Measurements from ENCODE around the gene JMJD8. TPM values are rescaled to one million over a fixed set of nuclear protein-coding genes. Genes with fewer than 3 reads are reported as not detected.

JMJD8 gene
- total and polyA plus RNA-seq, 4 donors = 21.2 to 52.6 (median 33.4) TPM

- peak within 1 kb of the TSS; percentile 86 to 89 for H3K27ac ChIP-seq (ENCODE audit: low read depth in 1 of 2, low read length in 2 of 2)
These were observed 35.1 kb downstream of the JMJD8 start, which contains the start of gene WDR90 for GRCh38 chr16:648781-649589. Gene WDR90 (plus strand): TSS chr16:649365. CDS start chr16:649417, 52 bp downstream.

DNA sequence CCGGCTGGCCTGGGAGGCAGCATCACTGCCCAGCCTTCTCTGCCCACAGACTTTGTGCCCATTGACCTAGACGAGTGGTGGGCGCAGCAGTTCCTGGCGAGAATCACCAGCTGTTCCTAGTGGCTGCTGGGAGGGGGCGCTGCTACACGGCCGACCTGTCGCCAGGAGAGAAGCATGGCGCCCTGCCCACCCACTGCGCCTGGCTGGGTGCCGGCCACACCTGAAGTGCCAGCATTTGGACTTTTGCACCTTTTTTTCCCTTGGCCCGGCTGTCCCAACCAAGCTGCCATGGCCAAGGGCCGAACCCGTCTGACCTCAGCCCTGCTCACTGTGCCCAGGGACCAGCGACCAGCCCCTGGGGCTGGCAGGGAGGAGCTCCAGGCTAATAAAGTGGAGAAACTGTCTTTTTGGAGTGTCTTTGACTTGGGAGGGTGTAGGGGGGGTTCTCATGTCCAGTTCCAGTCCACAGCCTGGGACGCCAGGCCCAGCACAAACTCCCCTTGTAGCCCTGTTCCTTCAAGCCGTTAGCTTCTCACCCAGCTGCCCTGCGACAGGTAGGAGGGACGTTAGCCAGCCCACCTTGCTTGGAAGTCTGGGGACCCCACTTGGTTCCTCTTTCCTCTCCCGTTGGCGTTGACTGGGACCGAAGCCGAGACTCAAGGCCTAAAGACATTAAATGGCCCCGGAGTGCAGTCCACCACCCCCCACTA, 35.9 kb downstream of the JMJD8 start:
- no peaks in the 10 kb centered on the region for H3K27me3 ChIP-seq (ENCODE audit: control insufficient read depth in 4 of 4, insufficient read depth in 4 of 4, low read length in 3 of 4)
- no peak for DNase-seq (ENCODE audit: low spot score)
- TF ChIP-seq, protein P1, sequence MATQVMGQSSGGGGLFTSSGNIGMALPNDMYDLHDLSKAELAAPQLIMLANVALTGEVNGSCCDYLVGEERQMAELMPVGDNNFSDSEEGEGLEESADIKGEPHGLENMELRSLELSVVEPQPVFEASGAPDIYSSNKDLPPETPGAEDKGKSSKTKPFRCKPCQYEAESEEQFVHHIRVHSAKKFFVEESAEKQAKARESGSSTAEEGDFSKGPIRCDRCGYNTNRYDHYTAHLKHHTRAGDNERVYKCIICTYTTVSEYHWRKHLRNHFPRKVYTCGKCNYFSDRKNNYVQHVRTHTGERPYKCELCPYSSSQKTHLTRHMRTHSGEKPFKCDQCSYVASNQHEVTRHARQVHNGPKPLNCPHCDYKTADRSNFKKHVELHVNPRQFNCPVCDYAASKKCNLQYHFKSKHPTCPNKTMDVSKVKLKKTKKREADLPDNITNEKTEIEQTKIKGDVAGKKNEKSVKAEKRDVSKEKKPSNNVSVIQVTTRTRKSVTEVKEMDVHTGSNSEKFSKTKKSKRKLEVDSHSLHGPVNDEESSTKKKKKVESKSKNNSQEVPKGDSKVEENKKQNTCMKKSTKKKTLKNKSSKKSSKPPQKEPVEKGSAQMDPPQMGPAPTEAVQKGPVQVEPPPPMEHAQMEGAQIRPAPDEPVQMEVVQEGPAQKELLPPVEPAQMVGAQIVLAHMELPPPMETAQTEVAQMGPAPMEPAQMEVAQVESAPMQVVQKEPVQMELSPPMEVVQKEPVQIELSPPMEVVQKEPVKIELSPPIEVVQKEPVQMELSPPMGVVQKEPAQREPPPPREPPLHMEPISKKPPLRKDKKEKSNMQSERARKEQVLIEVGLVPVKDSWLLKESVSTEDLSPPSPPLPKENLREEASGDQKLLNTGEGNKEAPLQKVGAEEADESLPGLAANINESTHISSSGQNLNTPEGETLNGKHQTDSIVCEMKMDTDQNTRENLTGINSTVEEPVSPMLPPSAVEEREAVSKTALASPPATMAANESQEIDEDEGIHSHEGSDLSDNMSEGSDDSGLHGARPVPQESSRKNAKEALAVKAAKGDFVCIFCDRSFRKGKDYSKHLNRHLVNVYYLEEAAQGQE (IDR thresholded peaks at IDR 0.05) = peak; percentile 63
- TF ChIP-seq, protein P2, sequence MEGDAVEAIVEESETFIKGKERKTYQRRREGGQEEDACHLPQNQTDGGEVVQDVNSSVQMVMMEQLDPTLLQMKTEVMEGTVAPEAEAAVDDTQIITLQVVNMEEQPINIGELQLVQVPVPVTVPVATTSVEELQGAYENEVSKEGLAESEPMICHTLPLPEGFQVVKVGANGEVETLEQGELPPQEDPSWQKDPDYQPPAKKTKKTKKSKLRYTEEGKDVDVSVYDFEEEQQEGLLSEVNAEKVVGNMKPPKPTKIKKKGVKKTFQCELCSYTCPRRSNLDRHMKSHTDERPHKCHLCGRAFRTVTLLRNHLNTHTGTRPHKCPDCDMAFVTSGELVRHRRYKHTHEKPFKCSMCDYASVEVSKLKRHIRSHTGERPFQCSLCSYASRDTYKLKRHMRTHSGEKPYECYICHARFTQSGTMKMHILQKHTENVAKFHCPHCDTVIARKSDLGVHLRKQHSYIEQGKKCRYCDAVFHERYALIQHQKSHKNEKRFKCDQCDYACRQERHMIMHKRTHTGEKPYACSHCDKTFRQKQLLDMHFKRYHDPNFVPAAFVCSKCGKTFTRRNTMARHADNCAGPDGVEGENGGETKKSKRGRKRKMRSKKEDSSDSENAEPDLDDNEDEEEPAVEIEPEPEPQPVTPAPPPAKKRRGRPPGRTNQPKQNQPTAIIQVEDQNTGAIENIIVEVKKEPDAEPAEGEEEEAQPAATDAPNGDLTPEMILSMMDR (IDR thresholded peaks at IDR 0.05; ENCODE audit: low read depth, low read length, missing input control) = peak; percentile 58
- peak in 1 of 2 donors; percentile 63 for TF ChIP-seq RAD21 (IDR thresholded peaks at IDR 0.05)
- TF ChIP-seq, protein P3, sequence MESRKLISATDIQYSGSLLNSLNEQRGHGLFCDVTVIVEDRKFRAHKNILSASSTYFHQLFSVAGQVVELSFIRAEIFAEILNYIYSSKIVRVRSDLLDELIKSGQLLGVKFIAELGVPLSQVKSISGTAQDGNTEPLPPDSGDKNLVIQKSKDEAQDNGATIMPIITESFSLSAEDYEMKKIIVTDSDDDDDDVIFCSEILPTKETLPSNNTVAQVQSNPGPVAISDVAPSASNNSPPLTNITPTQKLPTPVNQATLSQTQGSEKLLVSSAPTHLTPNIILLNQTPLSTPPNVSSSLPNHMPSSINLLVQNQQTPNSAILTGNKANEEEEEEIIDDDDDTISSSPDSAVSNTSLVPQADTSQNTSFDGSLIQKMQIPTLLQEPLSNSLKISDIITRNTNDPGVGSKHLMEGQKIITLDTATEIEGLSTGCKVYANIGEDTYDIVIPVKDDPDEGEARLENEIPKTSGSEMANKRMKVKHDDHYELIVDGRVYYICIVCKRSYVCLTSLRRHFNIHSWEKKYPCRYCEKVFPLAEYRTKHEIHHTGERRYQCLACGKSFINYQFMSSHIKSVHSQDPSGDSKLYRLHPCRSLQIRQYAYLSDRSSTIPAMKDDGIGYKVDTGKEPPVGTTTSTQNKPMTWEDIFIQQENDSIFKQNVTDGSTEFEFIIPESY (IDR thresholded peaks at IDR 0.05) = no peak
- TF ChIP-seq YY1 (IDR thresholded peaks at IDR 0.05) = peak; percentile 83
- TF ChIP-seq HNF4G (IDR thresholded peaks at IDR 0.05) = peak; percentile 62
- TF ChIP-seq TAF1 (conservative IDR thresholded peaks at IDR 0.05) = no peak
- peak in 1 of 2 donors; percentile 70 for TF ChIP-seq JUND (IDR thresholded peaks at IDR 0.05)
- TF ChIP-seq SP1 (IDR thresholded peaks at IDR 0.05) = peak; percentile 93
- peak in 1 of 2 donors; percentile 55 for TF ChIP-seq GABPA (IDR thresholded peaks at IDR 0.05 in 1 of 2, conservative IDR thresholded peaks at IDR 0.05 in 1 of 2)
- TF ChIP-seq RXRA (IDR thresholded peaks at IDR 0.05) = peak; percentile 93 to 95
- TF ChIP-seq FOXA1 (IDR thresholded peaks at IDR 0.05) = no peak
- TF ChIP-seq, protein P4, sequence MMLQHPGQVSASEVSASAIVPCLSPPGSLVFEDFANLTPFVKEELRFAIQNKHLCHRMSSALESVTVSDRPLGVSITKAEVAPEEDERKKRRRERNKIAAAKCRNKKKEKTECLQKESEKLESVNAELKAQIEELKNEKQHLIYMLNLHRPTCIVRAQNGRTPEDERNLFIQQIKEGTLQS (IDR thresholded peaks at IDR 0.05) = no peak
- no peak for TF ChIP-seq NR2F2 (IDR thresholded peaks at IDR 0.05)
- TF ChIP-seq FOXA2 (IDR thresholded peaks at IDR 0.05) = no peak
- TF ChIP-seq EGR1 (IDR thresholded peaks at IDR 0.05; ENCODE audit: low read depth in 2 of 2) = no peak
- TF ChIP-seq, protein P5, sequence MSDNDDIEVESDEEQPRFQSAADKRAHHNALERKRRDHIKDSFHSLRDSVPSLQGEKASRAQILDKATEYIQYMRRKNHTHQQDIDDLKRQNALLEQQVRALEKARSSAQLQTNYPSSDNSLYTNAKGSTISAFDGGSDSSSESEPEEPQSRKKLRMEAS (IDR thresholded peaks at IDR 0.05) = no peak
- TF ChIP-seq HNF4A (conservative IDR thresholded peaks at IDR 0.05) = peak; percentile 91 to 94
- WGBS = 18% methylated on average over 24 of the region's 24 CpGs
- H3K36me3 ChIP-seq (ENCODE audit: control insufficient read depth in 4 of 4, insufficient read depth in 3 of 4, low read depth in 1 of 4, low read length in 3 of 4) = no peaks in the 10 kb centered on the region
- peaks cover 20 to 68% (median 49%) of the 10 kb centered on the region in 4 donors for H3K4me1 ChIP-seq (ENCODE audit: control insufficient read depth in 4 of 4, insufficient read depth in 4 of 4, low read length in 3 of 4)
- H3K9me3 ChIP-seq (ENCODE audit: control insufficient read depth in 4 of 4, low read length in 3 of 4) = no peaks in the 10 kb centered on the region
- peak overlapping the region; percentile 86 to 89 for H3K27ac ChIP-seq (ENCODE audit: low read depth in 1 of 2, low read length in 2 of 2)
- H3K9ac ChIP-seq (ENCODE audit: low read depth in 1 of 2, low read length in 2 of 2) = peak overlapping the region; percentile 63 to 80
- peak overlapping the region; percentile 69 to 75 (median 75) for H3K4me3 ChIP-seq (ENCODE audit: low read depth in 1 of 3, low read length in 3 of 3)

More at GRCh38 chr16:648781-649589, 35.1 kb downstream of the JMJD8 start, which contains the start of gene WDR90:
- Histone ChIP-seq H3K9ac (ENCODE audit: low read depth in 1 of 2, low read length in 2 of 2) (peak within 1 kb of the TSS; percentile 63 to 80), H3K9me3 (ENCODE audit: control insufficient read depth in 4 of 4, low read length in 3 of 4) (no peaks in the 10 kb centered on the region), H3K4me1 (ENCODE audit: control insufficient read depth in 4 of 4, insufficient read depth in 4 of 4, low read length in 3 of 4) (peaks cover 20 to 61% (median 44%) of the 10 kb centered on the region in 4 donors), H3K4me3 (ENCODE audit: low read depth in 1 of 3, low read length in 3 of 3) (peak within 1 kb of the TSS; percentile 69 to 75 (median 75)), H3K36me3 (ENCODE audit: control insufficient read depth in 4 of 4, insufficient read depth in 3 of 4, low read depth in 1 of 4, low read length in 3 of 4) (no peaks in the 10 kb centered on the region), H3K27me3 (ENCODE audit: control insufficient read depth in 4 of 4, insufficient read depth in 4 of 4, low read length in 3 of 4) (no peaks in the 10 kb centered on the region)
- TF ChIP-seq NR2F2 (IDR thresholded peaks at IDR 0.05) = no peak
- peak; percentile 58 to 71 for TF ChIP-seq HNF4A (conservative IDR thresholded peaks at IDR 0.05)
- peak in 1 of 2 donors; percentile 89 for TF ChIP-seq GABPA (IDR thresholded peaks at IDR 0.05 in 1 of 2, conservative IDR thresholded peaks at IDR 0.05 in 1 of 2)
- TF ChIP-seq, protein P5 (IDR thresholded peaks at IDR 0.05) = no peak
- peak; percentile 97 for TF ChIP-seq YY1 (IDR thresholded peaks at IDR 0.05)
- TF ChIP-seq SP1 (IDR thresholded peaks at IDR 0.05) = peak; percentile 27
- peak; percentile 92 for DNase-seq (ENCODE audit: low spot score)
- under 1% methylated on average over 91 of the region's 91 CpGs for WGBS
